ENCODE results near the gene CSNK1A1.

GRCh38 chr5:149497357-149497756 lies 53.9 kb downstream of the CSNK1A1 start:
- TF ChIP-seq ZNF384 (IDR thresholded peaks at IDR 0.05) = no peak
- no peak for TF ChIP-seq SUZ12 (IDR thresholded peaks at IDR 0.05)
- TF ChIP-seq SP1 (IDR thresholded peaks at IDR 0.05) = no peak
- TF ChIP-seq PKNOX1 (IDR thresholded peaks at IDR 0.05) = no peak
- no peak for TF ChIP-seq ARNT (IDR thresholded peaks at IDR 0.05)
- TF ChIP-seq FOXA1 (IDR thresholded peaks at IDR 0.05) = no peak
- no peak for TF ChIP-seq HDGF (IDR thresholded peaks at IDR 0.05; ENCODE audit: borderline replicate concordance)
- no peak for TF ChIP-seq FOXK2 (IDR thresholded peaks at IDR 0.05)

All from HEK293T (cell line).